SU-DHL-6 (cell line): ENCODE measurements around the gene TASOR2.

Source experiments
- H2AFZ ChIP-seq: fragments of 200-600 bp; sonication (generic); 2 replicates; pipeline ENCODE4 v1.6.1; 2014; ENCODE audit warnings: low read depth, mild to moderate bottlenecking, moderate library complexity, mixed read lengths, antibody characterized with exemption, low read length; ENCODE audit not compliant: severe bottlenecking
- H3F3A ChIP-seq: fragments of 200-600 bp; shearing (Covaris generic); 2 replicates; pipeline ENCODE4 v1.6.0; 2016; ENCODE audit warnings: antibody characterized with exemption, mild to moderate bottlenecking; ENCODE audit not compliant: insufficient read depth
- H3K27ac ChIP-seq: fragments of 200-600 bp; sonication (generic); 2 replicates; pipeline ENCODE4 v1.5.1; 2016; ENCODE audit warnings: low read depth, mild to moderate bottlenecking, low read length, moderate library complexity, mixed read lengths
- H3K27me3 ChIP-seq: fragments of 200-600 bp; sonication (generic), shearing (Covaris generic); 2 replicates; pipeline ENCODE4 v1.6.0; 2014; ENCODE audit warnings: mild to moderate bottlenecking, low read length
- H3K36me3 ChIP-seq: fragments of 200-600 bp; sonication (generic); 2 replicates; pipeline ENCODE4 v1.6.1; 2014; ENCODE audit warnings: mild to moderate bottlenecking, low read length, mixed read lengths
- H3K4me2 ChIP-seq: fragments of 300-600, 200-600 bp; shearing (Covaris generic), sonication (generic); 2 replicates; pipeline ENCODE4 v1.6.0; 2014; ENCODE audit warnings: low read length, low read depth, mild to moderate bottlenecking; ENCODE audit not compliant: poor library complexity, severe bottlenecking
- H3K4me3 ChIP-seq: fragments of 200-600 bp; sonication (generic); 2 replicates; pipeline ENCODE4 v1.5.1; 2014; ENCODE audit warnings: antibody characterized with exemption, low read length, mild to moderate bottlenecking, mixed read lengths; ENCODE audit not compliant: insufficient read depth, poor library complexity, severe bottlenecking
- H3K79me2 ChIP-seq: fragments of 200-600 bp; sonication (generic); 2 replicates; pipeline ENCODE4 v1.6.1; 2014; ENCODE audit warnings: mild to moderate bottlenecking, low read length, moderate library complexity; ENCODE audit not compliant: insufficient read depth
- H3K9ac ChIP-seq: fragments of 200-600 bp; sonication (generic); 2 replicates; pipeline ENCODE4 v1.7.0; 2014; ENCODE audit warnings: mild to moderate bottlenecking, low read length
- H3K9me2 ChIP-seq: fragments of 200-600 bp; sonication (generic); replicated peaks from 2 replicates; pipeline ENCODE4 v1.6.1; 2014; ENCODE audit warnings: low read length; ENCODE audit not compliant: insufficient read depth
- H3K9me3 ChIP-seq: fragments of 200-600 bp; sonication (generic); 2 replicates; pipeline ENCODE4 v1.6.1; 2014; ENCODE audit warnings: low read length, mixed read lengths; ENCODE audit not compliant: insufficient read depth
- H4K20me1 ChIP-seq: fragments of 200-600 bp; sonication (generic); 2 replicates; pipeline ENCODE4 v1.6.1; 2014; ENCODE audit warnings: low read depth, mild to moderate bottlenecking, antibody characterized with exemption, low read length, moderate library complexity, mixed read lengths
- EZH2phosphoT487 ChIP-seq: fragments of 200-600 bp; sonication (generic), shearing (Covaris generic); conservative IDR thresholded peaks from 2 replicates; pipeline ENCODE4 v1.6.1; 2018; ENCODE audit warnings: mild to moderate bottlenecking, antibody characterized with exemption, low read length, moderate library complexity, mixed read lengths
- TF ChIP-seq, protein P1 (sequence below): fragments of 200-600 bp; sonication (generic); IDR thresholded peaks from one replicate; pipeline ENCODE4 v1.5.1; 2017; ENCODE audit warnings: antibody characterized with exemption, mild to moderate bottlenecking, low read length, moderate library complexity; ENCODE audit not compliant: insufficient read depth, poor library complexity, severe bottlenecking

Gene TASOR2

DNA sequence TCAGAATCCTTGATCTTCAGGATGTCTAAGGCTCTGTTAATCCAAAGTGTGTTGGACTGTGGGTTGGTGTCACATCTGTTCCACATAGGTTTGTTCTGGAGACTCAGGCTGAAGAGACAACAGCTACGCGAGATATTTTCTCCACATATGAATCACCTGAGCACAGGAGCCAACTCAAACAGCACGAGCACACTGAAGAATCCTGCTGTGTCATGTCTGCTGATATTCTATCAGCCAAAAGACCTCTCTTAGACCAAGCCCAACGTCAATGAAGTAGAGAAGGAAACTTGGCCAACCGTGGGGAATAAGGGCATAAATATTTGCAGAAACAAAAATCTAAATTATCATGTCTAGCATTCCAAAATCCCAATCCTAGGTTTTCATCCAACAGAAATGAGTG is 2.7 kb upstream of the TASOR2 start:
- Histone ChIP-seq H3K9me3 (no peaks in the 10 kb centered on the region), H3K79me2 (peaks cover 23% of the 10 kb centered on the region), H2AFZ (no peak overlapping the region), H3F3A (peaks cover 20% of the 10 kb centered on the region; the same call in 1 of the 2 replicates), H3K4me3 (no peak overlapping the region), H3K27ac (no peak overlapping the region), H3K4me2 (no peak overlapping the region), H3K9me2 (no peaks in the 10 kb centered on the region), H3K9ac (no peak overlapping the region), H4K20me1 (peaks cover 4% of the 10 kb centered on the region; the same call in 1 of the 2 replicates), H3K36me3 (peaks cover 13% of the 10 kb centered on the region), H3K27me3 (no peaks in the 10 kb centered on the region)
- no peak for TF ChIP-seq EZH2phosphoT487
- TF ChIP-seq, protein P1, sequence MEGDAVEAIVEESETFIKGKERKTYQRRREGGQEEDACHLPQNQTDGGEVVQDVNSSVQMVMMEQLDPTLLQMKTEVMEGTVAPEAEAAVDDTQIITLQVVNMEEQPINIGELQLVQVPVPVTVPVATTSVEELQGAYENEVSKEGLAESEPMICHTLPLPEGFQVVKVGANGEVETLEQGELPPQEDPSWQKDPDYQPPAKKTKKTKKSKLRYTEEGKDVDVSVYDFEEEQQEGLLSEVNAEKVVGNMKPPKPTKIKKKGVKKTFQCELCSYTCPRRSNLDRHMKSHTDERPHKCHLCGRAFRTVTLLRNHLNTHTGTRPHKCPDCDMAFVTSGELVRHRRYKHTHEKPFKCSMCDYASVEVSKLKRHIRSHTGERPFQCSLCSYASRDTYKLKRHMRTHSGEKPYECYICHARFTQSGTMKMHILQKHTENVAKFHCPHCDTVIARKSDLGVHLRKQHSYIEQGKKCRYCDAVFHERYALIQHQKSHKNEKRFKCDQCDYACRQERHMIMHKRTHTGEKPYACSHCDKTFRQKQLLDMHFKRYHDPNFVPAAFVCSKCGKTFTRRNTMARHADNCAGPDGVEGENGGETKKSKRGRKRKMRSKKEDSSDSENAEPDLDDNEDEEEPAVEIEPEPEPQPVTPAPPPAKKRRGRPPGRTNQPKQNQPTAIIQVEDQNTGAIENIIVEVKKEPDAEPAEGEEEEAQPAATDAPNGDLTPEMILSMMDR: no peak

DNA sequence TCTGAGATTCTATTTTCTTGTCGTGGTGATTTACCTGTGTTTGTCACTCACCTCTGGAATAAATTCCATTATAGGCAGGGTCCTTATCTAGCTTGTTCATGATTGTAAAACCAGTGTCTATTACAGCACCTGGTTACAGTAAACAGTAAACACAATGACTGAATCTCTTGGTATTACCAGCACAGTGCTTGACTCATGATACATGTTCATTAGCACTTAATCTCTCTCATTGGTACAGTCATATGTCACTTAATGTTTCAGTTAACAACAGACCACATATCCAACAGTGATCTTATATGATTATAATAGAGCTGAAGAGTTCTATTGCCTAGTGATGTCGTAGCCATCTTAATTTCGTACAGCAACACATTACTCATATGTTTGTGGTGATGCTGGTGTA is 1.6 kb upstream of the TASOR2 start:
- peaks cover 31% of the 10 kb centered on the region for H3F3A ChIP-seq

DNA sequence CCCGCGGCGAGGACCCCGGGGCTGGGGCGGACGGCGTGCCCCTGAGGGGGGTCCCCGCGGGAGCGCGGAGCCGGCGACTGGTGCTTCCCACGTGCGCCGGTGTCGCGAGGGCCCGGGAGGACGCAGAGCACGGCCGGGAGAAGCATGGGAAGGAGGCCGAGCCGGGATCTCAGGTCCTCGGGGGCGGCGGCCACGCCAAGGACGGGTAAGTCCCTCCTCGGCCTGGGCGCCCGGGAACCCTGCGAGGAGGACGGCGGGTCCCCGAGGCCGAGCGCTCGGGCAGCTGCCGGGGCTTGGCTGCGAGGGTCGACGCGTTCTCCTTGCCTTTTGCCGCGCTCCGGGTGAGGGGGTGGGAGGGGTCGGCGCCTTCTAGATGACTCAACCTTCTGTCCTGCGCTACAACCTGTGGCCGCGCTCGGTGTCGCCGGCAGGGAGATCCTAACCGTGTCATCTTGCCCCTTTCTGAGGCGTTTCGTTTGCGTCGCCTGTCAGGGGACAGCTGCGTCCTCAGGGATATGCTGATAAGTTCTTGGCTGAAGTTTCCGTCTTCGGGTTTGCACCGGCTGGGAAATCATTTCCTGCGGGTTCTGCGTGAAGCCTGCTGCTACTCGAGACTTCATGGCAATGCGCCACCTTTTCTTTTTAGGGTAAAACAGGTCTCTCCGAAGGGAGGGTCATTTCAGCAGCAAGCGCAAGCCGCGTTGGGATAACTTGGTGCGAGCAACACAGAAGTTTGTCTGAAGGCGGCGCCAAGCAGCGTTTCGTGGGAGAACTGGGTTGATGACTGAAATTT is 529 bp downstream of the TASOR2 start:
- H3F3A ChIP-seq: peaks cover 41% of the 10 kb centered on the region
- peak overlapping the region; percentile 98 for H3K27ac ChIP-seq
- H3K27me3 ChIP-seq: no peaks in the 10 kb centered on the region
- no peaks in the 10 kb centered on the region for H3K9me2 ChIP-seq
- peaks cover 56% of the 10 kb centered on the region for H3K79me2 ChIP-seq
- peak overlapping the region; percentile 95 for H3K4me2 ChIP-seq
- H3K9me3 ChIP-seq: no peaks in the 10 kb centered on the region
- peaks cover 7% of the 10 kb centered on the region for H4K20me1 ChIP-seq
- peak overlapping the region; percentile 95 for H3K9ac ChIP-seq
- no peak overlapping the region for H2AFZ ChIP-seq
- TF ChIP-seq, protein P1: peak; percentile 52
- TF ChIP-seq EZH2phosphoT487: no peak
- H3K4me3 ChIP-seq: peak overlapping the region; percentile 87
- peaks cover 19% of the 10 kb centered on the region for H3K36me3 ChIP-seq

More for the DNA sequence above, 1.6 kb upstream of the TASOR2 start:
- Histone ChIP-seq H4K20me1 (peaks cover 7% of the 10 kb centered on the region; the same call in 1 of the 2 replicates), H2AFZ (peak overlapping the region; percentile 10), H3K27me3 (no peaks in the 10 kb centered on the region), H3K9me2 (no peaks in the 10 kb centered on the region), H3K79me2 (peaks cover 34% of the 10 kb centered on the region), H3K4me3 (no peak overlapping the region), H3K27ac (no peak overlapping the region), H3K9ac (no peak overlapping the region), H3K4me2 (no peak overlapping the region), H3K9me3 (no peaks in the 10 kb centered on the region), H3K36me3 (peaks cover 15% of the 10 kb centered on the region)
- TF ChIP-seq, protein P1: no peak
- no peak for TF ChIP-seq EZH2phosphoT487
